GM21717 (cell line): Measurements from ENCODE around the gene PPP3R1.
A peak's percentile ranks its signal among the peaks of the same experiment; 100 is the strongest.

Experiments used
- ATAC-seq: cut with Tn5 transposase; IDR thresholded peaks from one replicate; pipeline ENCODE4 v1.9.1; 2021; ENCODE audit warnings: mild to moderate bottlenecking, moderate library complexity; ENCODE audit not compliant: unreplicated experiment

The PPP3R1 gene

GRCh38 chr2:68236103-68236734, 16.1 kb downstream of the PPP3R1 start:
- no peak for ATAC-seq

GRCh38 chr2:68235090-68235489, 17.2 kb downstream of the PPP3R1 start:
- ATAC-seq = no peak

GRCh38 chr2:68234405-68234804, 17.9 kb downstream of the PPP3R1 start:
- ATAC-seq = no peak

GRCh38 chr2:68231061-68231372, 21.3 kb downstream of the PPP3R1 start:
- no peak for ATAC-seq

- no peak for ATAC-seq
Observed at GRCh38 chr2:68230241-68231060, 21.9 kb downstream of the PPP3R1 start.

- no peak for ATAC-seq
Observed at GRCh38 chr2:68226794-68227193, 25.5 kb downstream of the PPP3R1 start.

- ATAC-seq = peak; percentile 77
Observed at GRCh38 chr2:68225119-68225632, 27.2 kb downstream of the PPP3R1 start.

GRCh38 chr2:68223419-68223818, 28.9 kb downstream of the PPP3R1 start:
- no peak for ATAC-seq

- no peak for ATAC-seq
Observed at GRCh38 chr2:68222287-68222686, 30.0 kb downstream of the PPP3R1 start.

- no peak for ATAC-seq
Observed at GRCh38 chr2:68218343-68218901, 33.9 kb downstream of the PPP3R1 start.

GRCh38 chr2:68217729-68218128, 34.6 kb downstream of the PPP3R1 start:
- ATAC-seq = no peak

- ATAC-seq = no peak
Observed at GRCh38 chr2:68216454-68217310, 35.6 kb downstream of the PPP3R1 start.

- ATAC-seq = peak; percentile 74
Observed at GRCh38 chr2:68214381-68214780, 38.0 kb downstream of the PPP3R1 start.

GRCh38 chr2:68206793-68207192, 45.5 kb downstream of the PPP3R1 start:
- ATAC-seq = no peak

- ATAC-seq = peak; percentile 92
Observed at GRCh38 chr2:68203587-68203986, 48.7 kb downstream of the PPP3R1 start.

GRCh38 chr2:68200157-68200787, 52.1 kb downstream of the PPP3R1 start:
- no peak for ATAC-seq

GRCh38 chr2:68196120-68196716, 56.1 kb downstream of the PPP3R1 start:
- ATAC-seq = no peak

- no peak for ATAC-seq
Observed at GRCh38 chr2:68195096-68195495, 57.2 kb downstream of the PPP3R1 start.

GRCh38 chr2:68193787-68194372, 58.5 kb downstream of the PPP3R1 start:
- ATAC-seq = no peak

- ATAC-seq = no peak
Observed at GRCh38 chr2:68193144-68193543, 59.2 kb downstream of the PPP3R1 start.
